Vagina (tissue), 2 donors: Measurements from ENCODE around the gene WNT7A.

Source experiments
- CTCF ChIP-seq, 3 experiments: fragments of 450-650 bp in 2 of 3; fragments of 200-600 bp in 1 of 3; sonication (generic) in 1 of 3; IDR thresholded peaks; one replicate each; pipeline ENCODE4 v1.5.1; 2017 to 2019; ENCODE audit warnings: antibody characterized with exemption in 3 of 3, mild to moderate bottlenecking in 2 of 3, moderate library complexity in 2 of 3
- POLR2AphosphoS5 ChIP-seq, 2 donors: sonication (generic); formaldehyde crosslinking; IDR thresholded peaks; one replicate each; pipeline ENCODE4 v1.9.0; 2017; ENCODE audit warnings: antibody characterized with exemption in 2 of 2, mild to moderate bottlenecking in 2 of 2, low read depth in 1 of 2; ENCODE audit not compliant: insufficient read depth in 1 of 2

GRCh38 chr3:13885704-13886010 is 5.8 kb upstream of the WNT7A start:
- TF ChIP-seq CTCF (IDR thresholded peaks at IDR 0.05) (no peak), POLR2AphosphoS5 (IDR thresholded peaks at IDR 0.05; ENCODE audit: insufficient read depth in 1 of 2, low read depth in 1 of 2) (no peak)
